GM15510 (cell line): Measurements from ENCODE around the gene MYRFL.

Experiments used
- POLR2A ChIP-seq: IDR thresholded peaks from 3 replicates; pipeline ENCODE4 v1.6.1; 2011; ENCODE audit warnings: borderline replicate concordance; ENCODE audit not compliant: insufficient read length; ENCODE audit errors: extremely low read depth

Gene MYRFL

GRCh38 chr12:70002912-70003255 is 177.9 kb downstream of the MYRFL start:
- TF ChIP-seq POLR2A, result no peak

GRCh38 chr12:70005864-70006618 is 181.0 kb downstream of the MYRFL start:
- TF ChIP-seq POLR2A, result no peak

GRCh38 chr12:70006619-70006973 is 181.6 kb downstream of the MYRFL start:
- TF ChIP-seq POLR2A, result no peak

GRCh38 chr12:70007687-70008086 is 182.7 kb downstream of the MYRFL start:
- TF ChIP-seq POLR2A, result no peak
